HG03521 (cell line): ENCODE data around the gene TENM4.
A peak's percentile ranks its signal among the peaks of the same experiment; 100 is the strongest.

Experiments
- ATAC-seq: cut with Tn5 transposase; IDR thresholded peaks from one replicate; pipeline ENCODE4 v1.9.1; 2021; ENCODE audit warnings: mild to moderate bottlenecking, moderate library complexity; ENCODE audit not compliant: unreplicated experiment

TENM4 gene

GRCh38 chr11:79044201-79044600 is 396.6 kb downstream of the TENM4 start:
- ATAC-seq: no peak

GRCh38 chr11:79043726-79044125 is 397.1 kb downstream of the TENM4 start:
- no peak for ATAC-seq

DNA sequence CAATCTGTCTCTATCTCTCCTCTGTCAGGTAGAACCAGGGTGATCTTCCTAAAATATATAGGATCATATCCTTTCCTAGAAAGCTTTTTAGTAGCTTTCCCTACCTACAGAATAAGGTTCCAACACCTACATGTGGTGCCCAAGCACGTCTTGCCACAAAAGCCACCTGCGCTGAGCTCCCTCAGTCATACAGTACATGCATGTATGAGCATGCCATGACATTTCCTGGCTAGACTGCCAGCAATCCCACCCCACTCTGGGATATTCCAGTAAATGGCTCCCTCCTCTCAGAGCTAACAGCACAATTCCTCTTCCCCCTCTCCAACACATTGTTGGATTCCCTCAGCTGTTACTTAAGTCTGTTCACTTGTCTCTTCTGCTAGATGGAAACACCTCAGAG is 398.0 kb downstream of the TENM4 start:
- no peak for ATAC-seq

- ATAC-seq: no peak
Observed at GRCh38 chr11:79040348-79040747, 400.5 kb downstream of the TENM4 start.

DNA sequence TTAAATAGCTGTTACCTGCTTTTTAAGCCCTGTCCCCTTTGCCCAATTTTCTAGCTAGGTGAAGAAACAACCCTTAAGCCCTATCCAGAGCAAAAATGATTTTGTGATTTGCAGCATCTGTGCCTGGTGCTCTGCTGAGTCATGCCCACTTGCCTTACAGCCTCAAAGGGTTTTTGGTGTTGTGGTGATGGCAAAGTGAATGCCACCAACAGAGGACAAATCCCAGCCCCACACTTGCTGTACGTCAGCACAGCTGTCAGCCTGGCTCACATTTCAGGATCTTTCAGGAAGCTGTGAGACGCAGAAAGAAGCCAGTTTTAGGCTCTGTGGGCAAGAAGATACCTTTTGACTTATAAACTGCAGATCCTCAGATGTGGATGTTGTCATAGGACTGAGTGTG is 401.7 kb downstream of the TENM4 start:
- no peak for ATAC-seq

DNA sequence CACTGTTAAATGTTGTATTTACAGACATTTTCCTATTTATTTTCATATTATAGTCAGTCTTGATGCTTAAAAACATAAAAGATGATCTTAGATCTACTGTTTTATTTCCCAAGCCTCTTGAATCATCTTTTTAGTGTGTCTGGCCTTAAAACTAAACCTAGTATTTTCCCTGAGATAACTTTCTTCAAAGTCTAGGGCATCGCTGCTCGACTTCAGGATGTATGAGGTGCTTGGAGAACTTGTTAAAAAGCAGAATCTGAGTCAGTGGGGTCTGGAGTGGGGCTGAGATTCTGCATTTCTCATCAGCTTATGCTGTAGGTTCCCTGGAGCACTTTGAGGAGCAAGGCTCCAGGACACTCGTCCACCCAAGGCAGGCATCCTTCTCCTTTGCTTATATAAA is 404.9 kb downstream of the TENM4 start:
- no peak for ATAC-seq

GRCh38 chr11:79033833-79034232 is 407.0 kb downstream of the TENM4 start:
- no peak for ATAC-seq

DNA sequence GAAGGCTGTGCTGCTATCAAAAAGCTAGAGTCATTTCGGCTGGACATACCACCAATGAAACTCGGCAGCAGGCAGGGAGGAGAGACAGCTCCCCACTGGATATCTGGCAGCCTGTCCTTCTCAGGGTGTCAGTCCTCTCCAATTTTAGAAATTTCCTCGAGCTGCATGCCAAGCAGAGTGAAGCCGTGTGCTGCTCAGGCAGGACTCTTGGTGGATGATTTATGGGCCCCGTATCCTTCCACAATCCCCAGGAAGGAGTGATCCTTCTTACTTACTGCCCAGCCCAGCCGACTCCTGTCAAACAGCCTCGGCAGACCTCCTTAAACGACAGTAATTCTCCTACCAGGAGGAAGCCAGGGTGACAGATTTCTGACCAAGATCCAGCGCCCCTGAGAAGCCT is 410.4 kb downstream of the TENM4 start:
- ATAC-seq: no peak

GRCh38 chr11:79028225-79028624 is 412.6 kb downstream of the TENM4 start:
- no peak for ATAC-seq

DNA sequence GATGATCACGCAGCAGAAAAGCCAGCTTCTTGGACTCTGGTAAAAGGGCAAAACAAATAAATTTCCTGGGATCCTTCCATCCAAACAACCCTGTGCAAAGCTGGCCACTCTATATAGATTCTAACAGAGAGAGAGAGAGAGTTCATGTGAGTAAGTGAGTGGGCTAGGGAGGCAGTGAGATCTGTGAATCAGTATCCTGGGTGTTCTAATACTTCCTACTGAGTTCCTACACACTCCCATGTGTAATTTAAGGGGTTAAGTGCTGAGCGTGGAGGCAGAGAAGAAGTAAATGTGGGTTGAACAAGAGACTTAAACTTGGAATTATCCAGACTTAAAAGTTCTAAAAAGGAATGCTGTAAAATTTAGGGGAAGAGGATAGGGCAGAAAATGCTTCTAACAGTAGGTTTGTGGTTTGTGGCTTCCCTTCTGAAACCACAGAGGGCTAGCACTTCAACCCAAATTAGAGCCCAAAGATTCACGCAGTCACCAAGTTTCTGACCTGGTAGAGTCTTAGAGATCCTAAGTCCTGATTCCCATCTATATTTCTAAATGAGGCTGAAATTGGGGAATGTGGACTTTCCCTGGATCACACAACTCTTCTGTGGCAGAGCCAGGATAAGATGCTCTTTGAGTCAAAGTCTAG is 413.9 kb downstream of the TENM4 start:
- ATAC-seq: peak; percentile 53

DNA sequence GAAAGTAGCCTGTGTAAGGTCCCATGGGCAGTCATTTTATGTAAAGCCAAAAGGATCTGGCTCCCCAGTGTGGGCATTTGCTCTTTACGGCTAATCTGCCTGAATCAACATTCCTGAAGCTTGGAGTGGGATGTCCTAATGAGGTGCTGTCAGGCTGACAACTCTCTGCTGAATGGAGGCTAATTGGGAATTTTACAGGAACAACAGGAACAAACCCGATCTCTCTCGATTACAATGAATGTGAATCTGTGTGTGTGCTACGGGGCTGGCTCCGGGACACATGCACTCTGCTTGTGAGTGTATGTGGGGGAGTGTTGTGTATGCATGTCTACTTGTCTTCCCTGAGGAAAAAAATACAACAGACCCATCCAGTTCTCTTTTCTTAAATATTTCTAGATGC is 415.2 kb downstream of the TENM4 start:
- ATAC-seq: no peak

DNA sequence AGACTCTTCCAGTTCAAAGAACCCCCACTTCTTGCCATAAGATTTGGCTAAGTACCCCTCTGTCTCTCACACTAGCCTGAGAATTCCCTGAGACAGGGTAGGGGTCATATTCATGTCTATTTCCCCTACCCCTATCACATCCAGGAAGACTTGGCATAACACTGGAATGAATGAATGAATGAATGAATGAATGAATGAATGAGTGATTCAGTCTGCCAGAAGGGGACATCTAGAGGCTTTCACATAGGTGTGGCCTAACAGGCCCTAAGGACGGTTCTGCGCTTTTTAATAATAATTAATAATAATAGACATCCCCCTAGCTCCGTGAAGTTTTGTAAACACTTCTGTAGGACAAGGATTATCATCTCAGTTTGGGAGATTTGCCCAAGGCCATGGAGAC is 415.7 kb downstream of the TENM4 start:
- ATAC-seq: no peak

- ATAC-seq: no peak
Observed at GRCh38 chr11:79022265-79022664, 418.6 kb downstream of the TENM4 start.

- no peak for ATAC-seq
Observed at GRCh38 chr11:79021601-79022000, 419.2 kb downstream of the TENM4 start.

GRCh38 chr11:79019975-79020374 is 420.9 kb downstream of the TENM4 start:
- ATAC-seq: no peak

DNA sequence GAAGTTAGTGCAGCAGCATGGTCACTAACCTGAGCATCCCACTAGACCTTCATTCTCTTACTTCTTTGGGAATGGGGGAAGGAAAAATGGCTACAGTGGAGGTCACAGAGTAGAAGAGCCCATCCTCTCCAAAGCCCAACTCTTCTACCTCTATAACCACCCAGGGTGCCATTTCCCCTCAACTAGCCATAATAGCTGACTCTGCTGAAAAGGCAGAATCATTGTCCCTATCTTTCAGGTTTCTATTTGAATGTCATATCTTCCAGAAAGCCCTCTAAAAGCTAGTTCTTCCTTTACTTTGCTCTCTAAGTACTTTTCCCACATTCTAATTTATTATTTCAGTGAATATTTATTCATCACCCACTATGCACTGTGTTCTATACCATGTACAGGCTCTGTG is 421.6 kb downstream of the TENM4 start:
- no peak for ATAC-seq

DNA sequence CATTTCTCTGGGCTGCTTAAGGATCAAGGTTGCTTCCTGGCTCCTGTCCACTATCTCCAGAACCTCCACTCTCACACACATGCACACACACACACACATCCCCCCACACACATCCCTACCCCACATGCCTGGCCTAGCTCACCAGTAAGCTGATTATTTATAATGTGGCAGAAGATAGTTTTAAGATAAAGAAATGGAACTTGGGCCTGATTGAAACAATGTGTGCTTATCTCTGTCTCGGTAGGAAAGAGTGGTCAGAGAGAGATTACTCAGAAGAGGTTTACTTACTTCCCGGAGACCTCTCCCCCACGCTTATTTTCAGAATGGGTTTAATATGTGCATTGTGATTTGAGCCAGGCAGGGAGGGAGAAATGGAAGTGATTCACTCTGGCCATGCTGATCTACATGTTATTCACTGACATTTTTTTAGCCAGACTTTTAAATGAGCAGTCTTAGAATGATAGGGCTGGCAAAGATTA is 422.4 kb downstream of the TENM4 start:
- ATAC-seq: no peak

GRCh38 chr11:79017811-79018210 is 423.0 kb downstream of the TENM4 start:
- no peak for ATAC-seq

- no peak for ATAC-seq
Observed at GRCh38 chr11:79013509-79013908, 427.3 kb downstream of the TENM4 start.

- no peak for ATAC-seq
Observed at GRCh38 chr11:79011357-79011756, 429.5 kb downstream of the TENM4 start.

GRCh38 chr11:79007771-79008402 is 432.9 kb downstream of the TENM4 start:
- ATAC-seq: no peak

GRCh38 chr11:79006854-79007253 is 434.0 kb downstream of the TENM4 start:
- ATAC-seq: no peak

DNA sequence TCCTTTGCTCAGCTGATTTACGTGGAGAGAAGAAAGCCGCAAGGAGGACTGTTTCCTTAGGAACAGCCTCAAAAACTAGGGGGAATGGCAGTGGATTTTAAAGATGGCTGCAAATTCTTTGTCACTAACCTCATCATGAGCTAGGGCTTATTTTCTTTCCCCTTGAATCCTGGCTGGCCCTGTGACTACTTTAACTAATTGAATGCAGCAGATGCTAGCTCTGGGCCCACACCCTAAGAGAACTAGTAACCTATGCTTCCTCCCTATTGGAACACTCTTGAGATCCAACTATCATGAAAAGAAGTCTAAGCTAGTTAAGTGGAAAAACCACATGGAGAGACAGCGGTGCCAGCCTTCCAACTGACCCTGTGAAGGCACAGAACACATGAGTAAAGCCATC is 444.8 kb downstream of the TENM4 start:
- no peak for ATAC-seq
